Prostate gland (tissue), 2 donors: ENCODE results near the gene FASTK. TPM values are rescaled to one million over a fixed set of nuclear protein-coding genes. Genes with fewer than 3 reads are reported as not detected.

Source experiments
- DNase-seq: peaks from one replicate; pipeline ENCODE4 v3.0.0-alpha.2; 2019; ENCODE audit warnings: low spot score
- H3K27ac ChIP-seq, 2 donors: fragments of 200-600 bp; sonication (generic); 2 replicates each; pipeline ENCODE4 v1.5.1; 2017 to 2019
- H3K27me3 ChIP-seq: fragments of 200-600 bp; sonication (generic); replicated peaks from 2 replicates; pipeline ENCODE4 v1.5.1; 2019; ENCODE audit not compliant: insufficient read depth
- H3K36me3 ChIP-seq, 2 donors: fragments of 200-600 bp; sonication (generic); 1 replicate in 1 of 2; 2 replicates in 1 of 2; pipeline versions ENCODE4 v1.5.1 to v1.8.1; 2017 to 2019
- H3K4me1 ChIP-seq: fragments of 200-600 bp; sonication (generic); replicated peaks from 2 replicates; pipeline ENCODE4 v1.5.1; 2019
- H3K4me3 ChIP-seq, 2 donors: fragments of 200-600 bp; sonication (generic); 2 replicates each; pipeline ENCODE4 v1.5.1; 2017 to 2019
- H3K9me3 ChIP-seq: fragments of 200-600 bp; sonication (generic); 2 replicates; pipeline ENCODE4 v1.5.1; 2017
- POLR2A ChIP-seq: fragments of 450-650 bp; IDR thresholded peaks from one replicate; pipeline ENCODE4 v1.6.1; 2016; ENCODE audit warnings: antibody characterized with exemption, mild to moderate bottlenecking
- POLR2AphosphoS5 ChIP-seq: sonication (generic); formaldehyde crosslinking; IDR thresholded peaks from one replicate; pipeline ENCODE4 v1.6.1; 2017; ENCODE audit warnings: antibody characterized with exemption
- WGBS: methylation state at CpG from one replicate; pipeline ENCODE4 v1.1.5; 2018; 5-methylcytosine and 5-hydroxymethylcytosine counted together
- intact Hi-C: fragments of 100-400 bp; cut with DNase I; formaldehyde crosslinking; loops from one replicate; pipeline ENCODE4 v1.14.2; 2022
- total RNA-seq, 2 donors: library from RNA; depleted of rRNA; stranded (reverse); fragments of >200 nt; gene quantifications; one replicate each; pipeline ENCODE4 v1.1.0, GENCODE V29; 2016
- TF ChIP-seq, protein P1 (sequence below), 4 experiments: fragments of 200-600 bp in 2 of 4; fragments of 450-650 bp in 2 of 4; sonication (generic) in 2 of 4; IDR thresholded peaks; 1 replicate in 3 of 4; 2 replicates in 1 of 4; pipeline ENCODE4 v1.5.1; 2016 to 2019; ENCODE audit warnings: antibody characterized with exemption in 4 of 4, mild to moderate bottlenecking in 2 of 4, moderate library complexity in 2 of 4

Gene FASTK
- total RNA-seq, 2 donors from 2014 or later = 107 to 122 TPM

GRCh38 chr7:151128144-151128543 is 47.5 kb upstream of the FASTK start:
- 79% methylated on average over 14 of the region's 14 CpGs for WGBS
- intact Hi-C loops = no loop called here
- H3K27ac ChIP-seq = no peak overlapping the region
- H3K36me3 ChIP-seq = peaks cover 7 to 30% of the 10 kb centered on the region in 2 donors
- DNase-seq = no peak
- no peaks in the 10 kb centered on the region for H3K9me3 ChIP-seq
- no peaks in the 10 kb centered on the region for H3K27me3 ChIP-seq
- TF ChIP-seq, protein P1, sequence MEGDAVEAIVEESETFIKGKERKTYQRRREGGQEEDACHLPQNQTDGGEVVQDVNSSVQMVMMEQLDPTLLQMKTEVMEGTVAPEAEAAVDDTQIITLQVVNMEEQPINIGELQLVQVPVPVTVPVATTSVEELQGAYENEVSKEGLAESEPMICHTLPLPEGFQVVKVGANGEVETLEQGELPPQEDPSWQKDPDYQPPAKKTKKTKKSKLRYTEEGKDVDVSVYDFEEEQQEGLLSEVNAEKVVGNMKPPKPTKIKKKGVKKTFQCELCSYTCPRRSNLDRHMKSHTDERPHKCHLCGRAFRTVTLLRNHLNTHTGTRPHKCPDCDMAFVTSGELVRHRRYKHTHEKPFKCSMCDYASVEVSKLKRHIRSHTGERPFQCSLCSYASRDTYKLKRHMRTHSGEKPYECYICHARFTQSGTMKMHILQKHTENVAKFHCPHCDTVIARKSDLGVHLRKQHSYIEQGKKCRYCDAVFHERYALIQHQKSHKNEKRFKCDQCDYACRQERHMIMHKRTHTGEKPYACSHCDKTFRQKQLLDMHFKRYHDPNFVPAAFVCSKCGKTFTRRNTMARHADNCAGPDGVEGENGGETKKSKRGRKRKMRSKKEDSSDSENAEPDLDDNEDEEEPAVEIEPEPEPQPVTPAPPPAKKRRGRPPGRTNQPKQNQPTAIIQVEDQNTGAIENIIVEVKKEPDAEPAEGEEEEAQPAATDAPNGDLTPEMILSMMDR (IDR thresholded peaks at IDR 0.05) = no peak
- no peak for TF ChIP-seq POLR2A
- no peak for TF ChIP-seq POLR2AphosphoS5
- no peak overlapping the region for H3K4me3 ChIP-seq
- H3K4me1 ChIP-seq = peaks cover 7% of the 10 kb centered on the region

GRCh38 chr7:151126491-151127137 is 46.0 kb upstream of the FASTK start:
- Histone ChIP-seq H3K4me1 (peaks cover 7% of the 10 kb centered on the region), H3K9me3 (no peaks in the 10 kb centered on the region), H3K4me3 (peak overlapping the region in 1 of 2 donors; percentile 40), H3K36me3 (peaks cover 0 to 38% of the 10 kb centered on the region in 2 donors), H3K27ac (peak overlapping the region in 1 of 2 donors; percentile 64), H3K27me3 (no peaks in the 10 kb centered on the region)
- intact Hi-C loops = no loop called here
- TF ChIP-seq, protein P1 (IDR thresholded peaks at IDR 0.05) = no peak
- TF ChIP-seq POLR2A (no peak), POLR2AphosphoS5 (no peak)
- no peak for DNase-seq
- WGBS = 75% methylated on average over 13 of the region's 19 CpGs

GRCh38 chr7:151125846-151126481 is 45.4 kb upstream of the FASTK start:
- TF ChIP-seq POLR2A (no peak), POLR2AphosphoS5 (no peak)
- TF ChIP-seq, protein P1 (IDR thresholded peaks at IDR 0.05) = no peak
- Histone ChIP-seq H3K27me3 (no peaks in the 10 kb centered on the region), H3K4me1 (peaks cover 7% of the 10 kb centered on the region), H3K36me3 (peaks cover 0 to 39% of the 10 kb centered on the region in 2 donors), H3K4me3 (peak overlapping the region; percentile 9 to 40), H3K9me3 (no peaks in the 10 kb centered on the region), H3K27ac (peak overlapping the region; percentile 26 to 64)
- no peak for DNase-seq
- WGBS = 19% methylated on average over 56 of the region's 58 CpGs
- intact Hi-C loops = loop anchor here (2.0 kb wide), 1 partner anchor 47 kb away; no protein-coding TSS in a partner anchor

DNA sequence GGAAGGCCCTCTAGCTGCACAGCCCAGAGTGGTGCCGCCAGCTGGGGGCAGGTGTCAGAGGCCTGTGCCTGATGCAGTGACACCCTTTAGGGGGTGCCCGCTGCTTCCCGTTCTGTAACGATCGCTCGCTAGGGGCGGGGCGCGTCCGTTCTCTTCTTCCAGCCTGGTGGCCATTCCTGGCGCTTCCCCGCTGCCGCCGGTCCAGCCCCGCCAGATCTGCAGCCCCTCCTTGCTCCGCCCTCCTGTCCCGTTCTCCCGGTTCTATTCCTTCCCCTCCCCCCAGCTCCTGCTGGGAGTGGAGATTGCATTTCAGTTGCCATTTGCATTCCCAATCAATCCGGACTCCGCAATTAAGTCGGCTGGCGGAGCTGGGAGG is 44.8 kb upstream of the FASTK start:
- Histone ChIP-seq H3K9me3 (no peaks in the 10 kb centered on the region), H3K36me3 (peaks cover 0 to 38% of the 10 kb centered on the region in 2 donors), H3K4me1 (peaks cover 7% of the 10 kb centered on the region), H3K27me3 (no peaks in the 10 kb centered on the region), H3K27ac (peak overlapping the region; percentile 26 to 64), H3K4me3 (peak overlapping the region; percentile 9 to 40)
- peak; percentile 65 for DNase-seq
- no peak for TF ChIP-seq POLR2A
- TF ChIP-seq POLR2AphosphoS5 = peak; percentile 43
- TF ChIP-seq, protein P1 (IDR thresholded peaks at IDR 0.05) = peak in 3 of 4 experiments; percentile 13 to 38 (median 16)
- 15% methylated on average over 22 of the region's 22 CpGs for WGBS
- intact Hi-C loops = loop anchor here (2.0 kb wide), 1 partner anchor 47 kb away; no protein-coding TSS in a partner anchor
